Measurements from ENCODE around the gene UCK1.

Gene UCK1

DNA sequence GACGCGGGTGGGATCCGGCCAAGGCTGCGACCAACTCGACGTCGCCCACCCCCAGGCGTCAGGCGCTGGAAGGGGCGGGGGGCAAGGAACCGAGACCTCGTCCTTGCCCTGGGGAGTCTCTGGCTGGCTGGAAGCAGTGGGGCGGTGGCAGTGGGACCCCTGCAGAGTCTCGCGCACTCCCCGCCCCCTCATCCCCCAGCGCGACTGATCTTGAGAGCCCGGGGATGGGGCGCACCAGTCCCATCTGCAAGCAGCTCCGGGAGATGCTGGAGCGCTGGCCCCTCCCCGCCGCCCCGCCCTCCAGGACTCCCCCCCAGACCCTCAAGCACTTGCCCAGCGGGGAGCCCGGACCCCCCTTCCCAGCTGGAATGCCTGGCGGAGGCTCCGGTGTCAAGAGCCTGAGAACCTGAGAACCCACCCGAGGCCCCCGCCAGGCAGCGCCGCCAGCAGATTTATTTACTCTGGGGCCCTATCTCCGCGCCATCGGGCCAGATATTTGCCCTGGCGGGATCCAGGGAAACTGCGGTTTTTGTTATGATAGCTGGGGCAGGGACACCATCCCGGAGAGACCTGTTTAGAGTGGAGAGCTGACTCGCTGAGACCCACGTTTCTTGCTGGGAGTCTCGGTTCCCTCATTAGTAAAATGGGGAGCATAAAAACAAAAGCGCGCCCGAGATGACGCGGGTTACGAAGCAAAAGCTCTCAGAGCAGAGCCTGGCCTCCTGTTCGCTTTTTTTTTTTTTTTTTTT lies 15.4 kb upstream of the UCK1 start:
- H3K4me3 ChIP-seq (ENCODE audit: low read length), result no peak overlapping the region

DNA sequence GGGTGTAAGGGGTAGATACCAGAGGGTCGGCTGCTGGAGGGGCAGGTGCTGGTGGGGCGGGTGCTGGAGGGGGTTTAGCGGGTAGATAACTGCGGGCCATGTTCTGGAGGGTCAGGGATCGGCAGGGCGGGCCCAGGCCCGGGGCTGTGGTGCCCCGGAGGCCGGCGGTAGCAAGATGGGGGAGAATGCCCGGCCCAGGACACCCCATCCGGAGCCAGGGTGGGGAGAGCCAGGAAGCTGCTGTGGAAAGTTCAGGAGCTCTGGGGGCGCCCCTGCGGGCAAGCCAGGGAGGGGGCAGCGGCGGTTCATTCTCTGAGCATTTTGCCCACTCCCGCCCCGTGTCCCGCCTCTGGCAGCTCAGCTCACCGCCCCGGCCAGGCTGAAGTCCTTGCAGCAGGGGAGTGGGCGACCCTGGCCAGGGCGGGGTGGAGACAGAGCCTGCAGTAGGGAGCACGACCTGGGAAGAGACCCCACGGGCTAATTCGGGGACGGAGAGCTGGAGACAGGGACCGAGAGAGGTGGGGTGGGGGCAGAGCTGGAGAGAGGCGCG lies 14.8 kb upstream of the UCK1 start:
- TF ChIP-seq, protein P1, sequence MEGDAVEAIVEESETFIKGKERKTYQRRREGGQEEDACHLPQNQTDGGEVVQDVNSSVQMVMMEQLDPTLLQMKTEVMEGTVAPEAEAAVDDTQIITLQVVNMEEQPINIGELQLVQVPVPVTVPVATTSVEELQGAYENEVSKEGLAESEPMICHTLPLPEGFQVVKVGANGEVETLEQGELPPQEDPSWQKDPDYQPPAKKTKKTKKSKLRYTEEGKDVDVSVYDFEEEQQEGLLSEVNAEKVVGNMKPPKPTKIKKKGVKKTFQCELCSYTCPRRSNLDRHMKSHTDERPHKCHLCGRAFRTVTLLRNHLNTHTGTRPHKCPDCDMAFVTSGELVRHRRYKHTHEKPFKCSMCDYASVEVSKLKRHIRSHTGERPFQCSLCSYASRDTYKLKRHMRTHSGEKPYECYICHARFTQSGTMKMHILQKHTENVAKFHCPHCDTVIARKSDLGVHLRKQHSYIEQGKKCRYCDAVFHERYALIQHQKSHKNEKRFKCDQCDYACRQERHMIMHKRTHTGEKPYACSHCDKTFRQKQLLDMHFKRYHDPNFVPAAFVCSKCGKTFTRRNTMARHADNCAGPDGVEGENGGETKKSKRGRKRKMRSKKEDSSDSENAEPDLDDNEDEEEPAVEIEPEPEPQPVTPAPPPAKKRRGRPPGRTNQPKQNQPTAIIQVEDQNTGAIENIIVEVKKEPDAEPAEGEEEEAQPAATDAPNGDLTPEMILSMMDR (IDR thresholded peaks at IDR 0.05; ENCODE audit: low read length), result no peak
- TF ChIP-seq EZH2 (optimal IDR thresholded peaks at IDR 0.05; ENCODE audit: low read depth, low read length) (no peak), EZH2phosphoT487 (IDR thresholded peaks at IDR 0.05; ENCODE audit: low read length) (no peak)
- no peak overlapping the region for H3K4me3 ChIP-seq (ENCODE audit: low read length)
- no peaks in the 10 kb centered on the region; the same call in 1 of the 2 replicates for H3K27me3 ChIP-seq (replicated peaks; ENCODE audit: insufficient read depth, low read length)
- no peak for DNase-seq
- no peak overlapping the region for H3K27ac ChIP-seq (ENCODE audit: low read length)
- no peaks in the 10 kb centered on the region for H3K36me3 ChIP-seq (replicated peaks; ENCODE audit: insufficient read depth, low read length)
- no peaks in the 10 kb centered on the region for H3K79me2 ChIP-seq (ENCODE audit: low read length)
- H3K4me1 ChIP-seq (ENCODE audit: low read length), result no peaks in the 10 kb centered on the region
- no peaks in the 10 kb centered on the region for H4K20me1 ChIP-seq (ENCODE audit: insufficient read depth, low read length)
- no peaks in the 10 kb centered on the region for H3K9me3 ChIP-seq (replicated peaks; ENCODE audit: insufficient read depth, low read length)
- no peaks in the 10 kb centered on the region for H3K9me2 ChIP-seq (replicated peaks; ENCODE audit: insufficient read depth, low read length)
- no peaks in the 10 kb centered on the region for H3F3A ChIP-seq (ENCODE audit: insufficient read depth, low read length)
- no peak overlapping the region for H2AFZ ChIP-seq (ENCODE audit: low read length)
- H3K9ac ChIP-seq (ENCODE audit: low read length), result no peak overlapping the region
- no peak overlapping the region for H3K4me2 ChIP-seq (ENCODE audit: low read depth, low read length)

More for the DNA sequence above, 15.4 kb upstream of the UCK1 start:
- H3K27me3 ChIP-seq (replicated peaks; ENCODE audit: insufficient read depth, low read length), result no peaks in the 10 kb centered on the region; the same call in 1 of the 2 replicates
- H3K4me1 ChIP-seq (ENCODE audit: low read length), result no peaks in the 10 kb centered on the region
- DNase-seq, result no peak
- H4K20me1 ChIP-seq (ENCODE audit: insufficient read depth, low read length), result no peaks in the 10 kb centered on the region
- H3K4me2 ChIP-seq (ENCODE audit: low read depth, low read length), result no peak overlapping the region
- H3K9me3 ChIP-seq (replicated peaks; ENCODE audit: insufficient read depth, low read length), result no peaks in the 10 kb centered on the region
- no peaks in the 10 kb centered on the region for H3K9me2 ChIP-seq (replicated peaks; ENCODE audit: insufficient read depth, low read length)
- no peak overlapping the region for H3K9ac ChIP-seq (ENCODE audit: low read length)
- no peak overlapping the region for H3K27ac ChIP-seq (ENCODE audit: low read length)
- no peak overlapping the region for H2AFZ ChIP-seq (ENCODE audit: low read length)
- no peaks in the 10 kb centered on the region for H3K36me3 ChIP-seq (replicated peaks; ENCODE audit: insufficient read depth, low read length)
- no peaks in the 10 kb centered on the region for H3F3A ChIP-seq (ENCODE audit: insufficient read depth, low read length)
- TF ChIP-seq, protein P1 (IDR thresholded peaks at IDR 0.05; ENCODE audit: low read length), result no peak
- TF ChIP-seq EZH2 (optimal IDR thresholded peaks at IDR 0.05; ENCODE audit: low read depth, low read length) (no peak), EZH2phosphoT487 (IDR thresholded peaks at IDR 0.05; ENCODE audit: low read length) (no peak)
- no peaks in the 10 kb centered on the region for H3K79me2 ChIP-seq (ENCODE audit: low read length)

DNA sequence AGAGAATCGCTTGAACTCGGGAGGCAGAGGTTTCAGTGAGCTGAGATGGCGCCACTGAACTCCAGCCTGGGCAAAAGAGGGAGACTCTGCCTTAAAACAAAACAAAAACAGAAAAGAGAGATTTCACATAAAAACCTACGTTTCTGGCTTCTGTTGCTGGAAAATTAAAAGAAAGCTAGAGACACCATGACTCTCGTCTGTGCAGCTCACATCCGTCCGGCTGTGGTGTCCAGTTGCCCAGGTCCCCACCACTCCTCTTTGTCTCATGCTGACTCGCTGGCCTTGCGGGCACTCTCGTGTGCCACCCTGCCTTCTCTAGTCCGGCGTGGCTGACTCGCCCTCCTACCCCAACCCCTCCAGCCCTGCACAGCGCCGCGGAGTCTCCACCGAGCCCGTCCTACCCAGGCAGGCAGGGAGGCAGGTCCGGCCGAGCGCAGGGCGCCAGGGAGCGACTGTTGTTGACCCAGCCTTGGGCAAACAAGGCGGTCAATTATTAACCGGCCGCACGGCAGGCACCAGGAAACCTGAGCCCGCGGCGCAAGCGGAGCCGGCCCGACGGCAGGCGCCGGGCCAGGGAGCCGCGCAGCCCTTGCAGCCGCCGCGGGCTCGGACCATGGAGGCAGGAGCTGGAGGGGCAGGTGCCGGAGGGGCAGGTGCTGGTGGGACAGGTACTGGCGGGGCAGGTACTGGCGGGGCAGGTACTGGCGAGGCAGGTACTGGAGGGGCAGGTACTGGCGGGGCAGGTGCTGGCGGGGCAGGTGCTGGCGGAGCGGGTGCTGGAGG lies 14.1 kb upstream of the UCK1 start, which contains the start of gene PRRT1B:
Gene PRRT1B (plus strand): TSS at position 521 of the 783 bp plus-strand sequence. CDS start 93 bp downstream, at position 614.
- no peaks in the 10 kb centered on the region for H3F3A ChIP-seq (ENCODE audit: insufficient read depth, low read length)
- no peaks in the 10 kb centered on the region for H3K9me3 ChIP-seq (replicated peaks; ENCODE audit: insufficient read depth, low read length)
- no peaks in the 10 kb centered on the region for H3K36me3 ChIP-seq (replicated peaks; ENCODE audit: insufficient read depth, low read length)
- H3K27ac ChIP-seq (ENCODE audit: low read length), result no peak within 1 kb of the TSS
- no peak for DNase-seq
- H3K79me2 ChIP-seq (ENCODE audit: low read length), result no peaks in the 10 kb centered on the region
- TF ChIP-seq, protein P1 (IDR thresholded peaks at IDR 0.05; ENCODE audit: low read length), result no peak
- TF ChIP-seq EZH2 (optimal IDR thresholded peaks at IDR 0.05; ENCODE audit: low read depth, low read length), result no peak
- H3K9me2 ChIP-seq (replicated peaks; ENCODE audit: insufficient read depth, low read length), result no peaks in the 10 kb centered on the region
- H3K4me2 ChIP-seq (ENCODE audit: low read depth, low read length), result no peak within 1 kb of the TSS
- no peak within 1 kb of the TSS for H3K4me3 ChIP-seq (ENCODE audit: low read length)
- no peak within 1 kb of the TSS for H3K9ac ChIP-seq (ENCODE audit: low read length)
- H3K27me3 ChIP-seq (replicated peaks; ENCODE audit: insufficient read depth, low read length), result no peaks in the 10 kb centered on the region; the same call in 1 of the 2 replicates
- no peaks in the 10 kb centered on the region for H3K4me1 ChIP-seq (ENCODE audit: low read length)
- H2AFZ ChIP-seq (ENCODE audit: low read length), result no peak within 1 kb of the TSS
- no peaks in the 10 kb centered on the region for H4K20me1 ChIP-seq (ENCODE audit: insufficient read depth, low read length)

Measured in MM.1S (cell line).